ENCODE measurements around the gene JAZF1.

Gene JAZF1

DNA sequence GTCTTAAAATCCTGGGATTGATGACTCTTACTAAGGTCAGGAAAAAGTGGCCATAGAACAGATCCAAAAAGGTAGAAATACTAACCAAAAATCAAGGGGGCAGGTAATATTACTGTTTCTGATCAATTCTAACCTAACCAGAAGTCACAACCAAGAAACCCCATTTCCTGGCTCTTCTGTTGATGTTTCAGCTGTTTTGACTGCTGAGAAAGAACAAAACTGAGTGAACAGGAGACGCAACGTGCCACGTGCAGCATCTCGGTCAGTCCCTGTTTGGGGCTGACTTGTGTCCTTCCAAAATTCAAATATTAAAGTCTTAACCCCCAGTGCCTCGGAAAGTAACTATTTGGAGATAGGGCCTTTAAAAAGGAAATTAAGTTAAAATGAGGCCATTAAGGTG is 56.8 kb downstream of the JAZF1 start:
- H3K4me3 ChIP-seq (ENCODE audit: low read depth, low read length) = no peak overlapping the region

GRCh38 chr7:28121496-28121895 is 59.1 kb downstream of the JAZF1 start:
- Histone ChIP-seq H2AFZ (ENCODE audit: low read length, unreplicated experiment) (no peak overlapping the region), H3K4me1 (ENCODE audit: control insufficient read depth, insufficient read depth, low read length, unreplicated experiment) (peaks cover 8% of the 10 kb centered on the region)

More for the DNA sequence above, 56.8 kb downstream of the JAZF1 start:
- H3K4me1 ChIP-seq (ENCODE audit: control insufficient read depth, insufficient read depth, low read length, unreplicated experiment) = peaks cover 17% of the 10 kb centered on the region
- no peak overlapping the region for H3K27ac ChIP-seq (ENCODE audit: low read depth, low read length)
- no peaks in the 10 kb centered on the region for H3K36me3 ChIP-seq (ENCODE audit: insufficient read depth, low read length)
- peaks cover 16% of the 10 kb centered on the region for H3K79me2 ChIP-seq (ENCODE audit: control insufficient read depth, insufficient read depth, low read length, unreplicated experiment)
- no peaks in the 10 kb centered on the region for H3K27me3 ChIP-seq (ENCODE audit: insufficient read depth, low read length)
- no peak overlapping the region for H2AFZ ChIP-seq (ENCODE audit: low read length, unreplicated experiment)

GRCh38 chr7:28116041-28116440 is 64.6 kb downstream of the JAZF1 start:
- H3K79me2 ChIP-seq (ENCODE audit: control insufficient read depth, insufficient read depth, low read length, unreplicated experiment) = no peaks in the 10 kb centered on the region
- peaks cover 18% of the 10 kb centered on the region for H3K4me1 ChIP-seq (ENCODE audit: control insufficient read depth, insufficient read depth, low read length, unreplicated experiment)
- no peak overlapping the region for H3K4me3 ChIP-seq (ENCODE audit: low read depth, low read length)
- H3K27ac ChIP-seq (ENCODE audit: low read depth, low read length) = no peak overlapping the region
- no peaks in the 10 kb centered on the region for H3K36me3 ChIP-seq (ENCODE audit: insufficient read depth, low read length)
- H3K27me3 ChIP-seq (ENCODE audit: insufficient read depth, low read length) = no peaks in the 10 kb centered on the region
- no peak overlapping the region for H2AFZ ChIP-seq (ENCODE audit: low read length, unreplicated experiment)

More at GRCh38 chr7:28121496-28121895, 59.1 kb downstream of the JAZF1 start:
- peaks cover 8% of the 10 kb centered on the region for H3K79me2 ChIP-seq (ENCODE audit: control insufficient read depth, insufficient read depth, low read length, unreplicated experiment)
- no peak overlapping the region for H3K27ac ChIP-seq (ENCODE audit: low read depth, low read length)
- H3K27me3 ChIP-seq (ENCODE audit: insufficient read depth, low read length) = no peaks in the 10 kb centered on the region
- H3K36me3 ChIP-seq (ENCODE audit: insufficient read depth, low read length) = no peaks in the 10 kb centered on the region
- H3K4me3 ChIP-seq (ENCODE audit: low read depth, low read length) = no peak overlapping the region

GRCh38 chr7:28115261-28115660 is 65.3 kb downstream of the JAZF1 start:
- Histone ChIP-seq H3K4me3 (ENCODE audit: low read depth, low read length) (no peak overlapping the region), H3K27ac (ENCODE audit: low read depth, low read length) (no peak overlapping the region), H3K27me3 (ENCODE audit: insufficient read depth, low read length) (no peaks in the 10 kb centered on the region), H3K79me2 (ENCODE audit: control insufficient read depth, insufficient read depth, low read length, unreplicated experiment) (no peaks in the 10 kb centered on the region), H3K4me1 (ENCODE audit: control insufficient read depth, insufficient read depth, low read length, unreplicated experiment) (peaks cover 18% of the 10 kb centered on the region), H3K36me3 (ENCODE audit: insufficient read depth, low read length) (no peaks in the 10 kb centered on the region), H2AFZ (ENCODE audit: low read length, unreplicated experiment) (no peak overlapping the region)

GRCh38 chr7:28114056-28114455 is 66.5 kb downstream of the JAZF1 start:
- no peak overlapping the region for H3K27ac ChIP-seq (ENCODE audit: low read depth, low read length)
- no peaks in the 10 kb centered on the region for H3K27me3 ChIP-seq (ENCODE audit: insufficient read depth, low read length)
- no peak overlapping the region for H2AFZ ChIP-seq (ENCODE audit: low read length, unreplicated experiment)
- H3K4me3 ChIP-seq (ENCODE audit: low read depth, low read length) = no peak overlapping the region
- peaks cover 18% of the 10 kb centered on the region for H3K4me1 ChIP-seq (ENCODE audit: control insufficient read depth, insufficient read depth, low read length, unreplicated experiment)
- peaks cover 4% of the 10 kb centered on the region for H3K79me2 ChIP-seq (ENCODE audit: control insufficient read depth, insufficient read depth, low read length, unreplicated experiment)
- no peaks in the 10 kb centered on the region for H3K36me3 ChIP-seq (ENCODE audit: insufficient read depth, low read length)

GRCh38 chr7:28112883-28113540 is 67.6 kb downstream of the JAZF1 start:
- no peaks in the 10 kb centered on the region for H3K27me3 ChIP-seq (ENCODE audit: insufficient read depth, low read length)
- peak overlapping the region; percentile 64 for H3K4me3 ChIP-seq (ENCODE audit: low read depth, low read length)
- peak overlapping the region; percentile 88 for H2AFZ ChIP-seq (ENCODE audit: low read length, unreplicated experiment)
- H3K4me1 ChIP-seq (ENCODE audit: control insufficient read depth, insufficient read depth, low read length, unreplicated experiment) = peaks cover 27% of the 10 kb centered on the region
- peak overlapping the region; percentile 77 for H3K27ac ChIP-seq (ENCODE audit: low read depth, low read length)
- H3K79me2 ChIP-seq (ENCODE audit: control insufficient read depth, insufficient read depth, low read length, unreplicated experiment) = peaks cover 4% of the 10 kb centered on the region
- H3K36me3 ChIP-seq (ENCODE audit: insufficient read depth, low read length) = no peaks in the 10 kb centered on the region

- peaks cover 32% of the 10 kb centered on the region for H3K4me1 ChIP-seq (ENCODE audit: control insufficient read depth, insufficient read depth, low read length, unreplicated experiment)
Observed at GRCh38 chr7:28112467-28112866, 68.1 kb downstream of the JAZF1 start.

GRCh38 chr7:28112012-28112411 is 68.6 kb downstream of the JAZF1 start:
- H3K79me2 ChIP-seq (ENCODE audit: control insufficient read depth, insufficient read depth, low read length, unreplicated experiment) = peaks cover 9% of the 10 kb centered on the region

More at GRCh38 chr7:28112467-28112866, 68.1 kb downstream of the JAZF1 start:
- Histone ChIP-seq H2AFZ (ENCODE audit: low read length, unreplicated experiment) (peak overlapping the region; percentile 88), H3K4me3 (ENCODE audit: low read depth, low read length) (peak overlapping the region; percentile 64), H3K36me3 (ENCODE audit: insufficient read depth, low read length) (no peaks in the 10 kb centered on the region), H3K27me3 (ENCODE audit: insufficient read depth, low read length) (no peaks in the 10 kb centered on the region), H3K79me2 (ENCODE audit: control insufficient read depth, insufficient read depth, low read length, unreplicated experiment) (peaks cover 5% of the 10 kb centered on the region), H3K27ac (ENCODE audit: low read depth, low read length) (peak overlapping the region; percentile 77)

DNA sequence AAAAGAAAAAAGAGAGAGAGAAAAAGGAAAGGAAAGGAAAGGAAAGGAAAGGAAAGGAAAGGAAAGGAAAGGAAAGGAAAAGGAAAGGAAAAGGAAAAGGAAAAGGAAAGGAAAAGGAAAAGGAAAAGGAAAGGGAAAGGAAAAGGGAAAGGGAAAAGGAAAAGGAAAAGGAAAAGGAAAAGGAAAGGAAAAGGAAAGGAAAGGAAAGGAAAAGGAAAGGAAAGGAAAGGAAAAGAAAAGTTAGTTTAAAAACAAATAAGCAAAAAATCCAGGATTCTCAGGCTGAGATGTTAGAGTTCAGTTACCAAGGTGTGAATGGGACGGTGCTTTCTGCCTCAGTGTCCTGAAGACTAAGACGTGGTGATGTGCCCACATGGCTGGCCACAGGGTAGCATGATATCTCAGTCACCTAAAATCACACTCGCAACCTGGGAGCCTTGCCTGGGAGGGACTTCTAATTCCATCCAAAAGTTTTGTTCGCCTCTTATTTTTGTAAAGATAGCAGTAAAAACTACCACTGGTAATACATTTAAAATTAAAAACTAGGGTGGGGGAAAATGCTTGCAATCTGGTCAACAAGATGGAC is 70.1 kb downstream of the JAZF1 start:
- H2AFZ ChIP-seq (ENCODE audit: low read length, unreplicated experiment) = no peak overlapping the region
- no peaks in the 10 kb centered on the region for H3K36me3 ChIP-seq (ENCODE audit: insufficient read depth, low read length)
- H3K79me2 ChIP-seq (ENCODE audit: control insufficient read depth, insufficient read depth, low read length, unreplicated experiment) = peaks cover 20% of the 10 kb centered on the region
- no peaks in the 10 kb centered on the region for H3K27me3 ChIP-seq (ENCODE audit: insufficient read depth, low read length)
- peaks cover 42% of the 10 kb centered on the region for H3K4me1 ChIP-seq (ENCODE audit: control insufficient read depth, insufficient read depth, low read length, unreplicated experiment)
- no peak overlapping the region for H3K4me3 ChIP-seq (ENCODE audit: low read depth, low read length)
- H3K27ac ChIP-seq (ENCODE audit: low read depth, low read length) = no peak overlapping the region

More at GRCh38 chr7:28112012-28112411, 68.6 kb downstream of the JAZF1 start:
- no peak overlapping the region for H2AFZ ChIP-seq (ENCODE audit: low read length, unreplicated experiment)
- no peaks in the 10 kb centered on the region for H3K36me3 ChIP-seq (ENCODE audit: insufficient read depth, low read length)
- peak overlapping the region; percentile 77 for H3K27ac ChIP-seq (ENCODE audit: low read depth, low read length)
- H3K4me3 ChIP-seq (ENCODE audit: low read depth, low read length) = no peak overlapping the region; the same call in 1 of the 2 replicates
- H3K27me3 ChIP-seq (ENCODE audit: insufficient read depth, low read length) = no peaks in the 10 kb centered on the region
- H3K4me1 ChIP-seq (ENCODE audit: control insufficient read depth, insufficient read depth, low read length, unreplicated experiment) = peaks cover 37% of the 10 kb centered on the region

GRCh38 chr7:28108747-28109146 is 71.8 kb downstream of the JAZF1 start:
- Histone ChIP-seq H2AFZ (ENCODE audit: low read length, unreplicated experiment) (no peak overlapping the region), H3K4me3 (ENCODE audit: low read depth, low read length) (no peak overlapping the region), H3K27me3 (ENCODE audit: insufficient read depth, low read length) (no peaks in the 10 kb centered on the region), H3K4me1 (ENCODE audit: control insufficient read depth, insufficient read depth, low read length, unreplicated experiment) (peaks cover 57% of the 10 kb centered on the region), H3K27ac (ENCODE audit: low read depth, low read length) (peak overlapping the region; percentile 79; the same call in 1 of the 2 replicates), H3K79me2 (ENCODE audit: control insufficient read depth, insufficient read depth, low read length, unreplicated experiment) (peaks cover 21% of the 10 kb centered on the region), H3K36me3 (ENCODE audit: insufficient read depth, low read length) (no peaks in the 10 kb centered on the region)

GRCh38 chr7:28107960-28108359 is 72.6 kb downstream of the JAZF1 start:
- H3K79me2 ChIP-seq (ENCODE audit: control insufficient read depth, insufficient read depth, low read length, unreplicated experiment) = peaks cover 24% of the 10 kb centered on the region

More at GRCh38 chr7:28107960-28108359, 72.6 kb downstream of the JAZF1 start:
- Histone ChIP-seq H3K27me3 (ENCODE audit: insufficient read depth, low read length) (no peaks in the 10 kb centered on the region), H3K36me3 (ENCODE audit: insufficient read depth, low read length) (no peaks in the 10 kb centered on the region), H2AFZ (ENCODE audit: low read length, unreplicated experiment) (no peak overlapping the region), H3K27ac (ENCODE audit: low read depth, low read length) (peak overlapping the region; percentile 79), H3K4me1 (ENCODE audit: control insufficient read depth, insufficient read depth, low read length, unreplicated experiment) (peaks cover 61% of the 10 kb centered on the region), H3K4me3 (ENCODE audit: low read depth, low read length) (no peak overlapping the region; the same call in 1 of the 2 replicates)
